B cell (primary cell): ENCODE measurements around the gene FABP3. TPM values are rescaled to one million over a fixed set of nuclear protein-coding genes. Genes with fewer than 3 reads are reported as not detected.

Experiments
- ATAC-seq: fragments of 200-7000 bp; cut with Tn5 transposase; one replicate; pipeline ENCODE4 v1.10.0; 2021; ENCODE audit warnings: low read depth, mild to moderate bottlenecking, moderate number of reproducible peaks, moderate library complexity
- CTCF ChIA-PET: fragments of 350-600 bp; sonication (Branson Sonifier 250); formaldehyde crosslinking; loops from one replicate; lab custom pipeline; 2021; ENCODE audit warnings: antibody characterized with exemption, inconsistent platforms; lab: Charles Lee
- POLR2A ChIA-PET: fragments of 350-600 bp; sonication (Branson Sonifier 250); formaldehyde crosslinking; loops from one replicate; lab custom pipeline; 2021; ENCODE audit warnings: antibody characterized with exemption; lab: Charles Lee
- DNase-seq: peaks from one replicate; pipeline ENCODE4 v3.0.0; 2013
- H2AFZ ChIP-seq: 2 replicates; pipeline ENCODE4 v1.6.1; 2012; ENCODE audit warnings: mild to moderate bottlenecking, low read depth, low read length; ENCODE audit not compliant: insufficient read depth, poor library complexity, severe bottlenecking
- H3K27ac ChIP-seq, 2 donors: 1 replicate in 1 of 2; 2 replicates in 1 of 2; pipeline ENCODE4 v1.5.1; 2012 to 2013; ENCODE audit warnings: low read length in 2 of 2, mild to moderate bottlenecking in 2 of 2, moderate library complexity in 1 of 2
- H3K27me3 ChIP-seq, 4 experiments: fragments of 200-600 bp in 1 of 4; sonication (generic) in 1 of 4; replicated peaks in 1 of 4; 1 replicate in 2 of 4; 2 replicates in 2 of 4; pipeline versions ENCODE4 v1.6.1 to v1.7.0; 2013 to 2016; ENCODE audit warnings: low read length in 3 of 4, mild to moderate bottlenecking in 2 of 4, mixed read lengths in 1 of 4, moderate library complexity in 1 of 4; ENCODE audit not compliant: insufficient read depth in 4 of 4, control insufficient read depth in 3 of 4; ENCODE audit errors: control extremely low read depth in 1 of 4
- H3K36me3 ChIP-seq, 2 experiments: replicated peaks in 1 of 2; 1 replicate in 1 of 2; 2 replicates in 1 of 2; pipeline versions ENCODE4 v1.6.1 to v1.7.1; 2013; ENCODE audit warnings: low read length in 1 of 2; ENCODE audit not compliant: insufficient read depth in 2 of 2, control insufficient read depth in 1 of 2; ENCODE audit errors: control extremely low read depth in 1 of 2, extremely low read depth in 1 of 2
- H3K4me1 ChIP-seq, 2 donors: fragments of 200-600 bp in 1 of 2; sonication (generic) in 1 of 2; 1 replicate in 1 of 2; 2 replicates in 1 of 2; pipeline versions ENCODE4 v1.5.1 to v1.6.1; 2013 to 2017; ENCODE audit warnings: low read length in 2 of 2; ENCODE audit not compliant: control insufficient read depth in 2 of 2, insufficient read depth in 2 of 2
- H3K4me2 ChIP-seq: replicated peaks from 2 replicates; pipeline ENCODE3; 2012; ENCODE audit warnings: mild to moderate bottlenecking, low read depth, low read length; ENCODE audit not compliant: poor library complexity, severe bottlenecking
- H3K4me3 ChIP-seq, 5 experiments: fragments of 200-600 bp in 1 of 5; sonication (generic) in 1 of 5; 1 replicate in 3 of 5; 2 replicates in 2 of 5; pipeline versions ENCODE4 v1.5.1 to v1.7.0; 2011 to 2016; ENCODE audit warnings: low read length in 4 of 5, mild to moderate bottlenecking in 4 of 5, low read depth in 2 of 5, control low read depth in 1 of 5, moderate library complexity in 1 of 5; ENCODE audit not compliant: insufficient read depth in 1 of 5; ENCODE audit errors: control extremely low read depth in 1 of 5, extremely low read depth in 1 of 5
- H3K79me2 ChIP-seq: fragments of 200-600 bp; sonication (generic); one replicate; pipeline ENCODE4 v1.6.0; 2016; ENCODE audit warnings: low read length; ENCODE audit not compliant: control insufficient read depth, insufficient read depth
- H3K9ac ChIP-seq: fragments of 200-600 bp; sonication (generic); 2 replicates; pipeline ENCODE4 v1.6.1; 2017; ENCODE audit warnings: mild to moderate bottlenecking, low read length, moderate library complexity
- H3K9me3 ChIP-seq, 3 donors: one replicate each; pipeline versions ENCODE4 v1.6.1 to v1.7.1; 2013; ENCODE audit warnings: low read length in 2 of 3; ENCODE audit not compliant: control insufficient read depth in 2 of 3, insufficient read depth in 1 of 3; ENCODE audit errors: control extremely low read depth in 1 of 3
- H4K20me1 ChIP-seq: 2 replicates; pipeline ENCODE4 v1.6.0; 2012; ENCODE audit warnings: mild to moderate bottlenecking, low read length; ENCODE audit not compliant: insufficient read depth, control insufficient read depth, poor library complexity, severe bottlenecking
- H3K27ac Mint-ChIP-seq: one replicate; pipeline ENCODE4 v1.8.0; 2021; ENCODE audit warnings: mixed read lengths
- H3K27me3 Mint-ChIP-seq: one replicate; pipeline ENCODE4 v1.8.0; 2021; ENCODE audit warnings: mixed read lengths
- H3K4me1 Mint-ChIP-seq: one replicate; pipeline ENCODE4 v1.8.0; 2021; ENCODE audit warnings: mixed read lengths
- H3K4me3 Mint-ChIP-seq: one replicate; pipeline ENCODE4 v1.8.0; 2021; ENCODE audit warnings: mixed read lengths
- H3K9me3 Mint-ChIP-seq: one replicate; pipeline ENCODE4 v1.8.0; 2022; ENCODE audit warnings: mixed read lengths; ENCODE audit not compliant: insufficient read depth
- EZH2 ChIP-seq: IDR thresholded peaks from 2 replicates; pipeline ENCODE4 v1.6.1; 2012; ENCODE audit warnings: borderline replicate concordance, low read depth, mild to moderate bottlenecking, moderate library complexity, low read length; ENCODE audit not compliant: insufficient read depth, poor library complexity, severe bottlenecking
- WGBS: methylation state at CpG from one replicate; pipeline ENCODE4 v1.1.5; 2013; ENCODE audit warnings: missing lambda C conversion rate; ENCODE audit not compliant: insufficient coverage; 5-methylcytosine and 5-hydroxymethylcytosine counted together
- intact Hi-C: fragments of 100-400 bp; cut with micrococcal nuclease; formaldehyde crosslinking; loops from one replicate; pipeline ENCODE4 v1.10.0; 2022
- polyA plus RNA-seq: library from polyadenylated mRNA; depleted of rRNA; stranded (reverse); fragments of >200 nt; gene quantifications from 2 replicates; pipeline ENCODE4 v1.2.3, GENCODE V29; 2012
- total RNA-seq, 2 donors: library from RNA; stranded (reverse); fragments of 120-200 nt in 1 of 2; gene quantifications; 1 replicate in 1 of 2; 2 replicates in 1 of 2; pipeline versions ENCODE4 v1.2.3 to v1.2.4, GENCODE V29; 2013 to 2022
- TF ChIP-seq, protein P1 (sequence below): fragments of 200-600 bp; IDR thresholded peaks from one replicate; pipeline ENCODE4 v1.8.0; 2022; ENCODE audit warnings: antibody characterized with exemption, mild to moderate bottlenecking

Gene FABP3
- total and polyA plus RNA-seq, 2 donors (not counting 1 experiment from before 2014, with no cell fraction given), result not detected

DNA sequence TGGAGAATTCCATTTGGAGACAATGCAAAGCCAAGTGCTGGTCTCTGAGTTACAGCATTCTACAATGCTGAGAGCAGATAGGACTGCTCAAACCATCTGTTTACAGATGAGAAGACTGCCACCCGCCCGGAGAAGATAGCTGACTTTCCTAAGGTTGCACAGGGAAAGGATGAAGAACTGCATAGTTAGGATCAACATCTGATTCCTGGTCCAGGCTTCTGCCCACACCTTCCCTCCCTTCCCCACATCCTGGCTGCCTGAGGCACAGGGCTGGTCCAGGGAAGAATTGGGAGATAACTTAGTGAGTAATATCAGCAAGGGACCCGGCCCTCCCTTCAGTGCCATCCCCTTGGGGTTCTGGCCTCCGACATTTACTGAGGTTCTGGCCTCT is 42.1 kb upstream of the FABP3 start:
- Histone ChIP-seq H3K36me3 (no peaks in the 10 kb centered on the region), H3K27ac (no peak overlapping the region), H3K4me1 (peaks cover 17 to 18% of the 10 kb centered on the region in 2 donors), H3K27me3 (peaks cover 0 to 52% (median 22%) of the 10 kb centered on the region in 4 experiments), H3K9ac (no peak overlapping the region), H3K9me3 (peaks cover 0 to 10% (median 0%) of the 10 kb centered on the region in 3 donors), H3K79me2 (no peaks in the 10 kb centered on the region), H2AFZ (no peak overlapping the region), H3K4me2 (no peak overlapping the region), H4K20me1 (no peaks in the 10 kb centered on the region), H3K4me3 (no peak overlapping the region)
- no peak for DNase-seq
- Mint-ChIP-seq H3K4me1 (peaks cover 12% of the 10 kb centered on the region), H3K27ac (no peak overlapping the region), H3K4me3 (peak overlapping the region; percentile 35), H3K27me3 (peaks cover 54% of the 10 kb centered on the region), H3K9me3 (no peaks in the 10 kb centered on the region)
- no peak for ATAC-seq
- ChIA-PET CTCF (no interaction called here), POLR2A (interaction anchor here (0.6 kb wide), 1 partner anchor 42 kb away, joined by 3 read pairs; no protein-coding TSS in a partner anchor)
- TF ChIP-seq, protein P1, sequence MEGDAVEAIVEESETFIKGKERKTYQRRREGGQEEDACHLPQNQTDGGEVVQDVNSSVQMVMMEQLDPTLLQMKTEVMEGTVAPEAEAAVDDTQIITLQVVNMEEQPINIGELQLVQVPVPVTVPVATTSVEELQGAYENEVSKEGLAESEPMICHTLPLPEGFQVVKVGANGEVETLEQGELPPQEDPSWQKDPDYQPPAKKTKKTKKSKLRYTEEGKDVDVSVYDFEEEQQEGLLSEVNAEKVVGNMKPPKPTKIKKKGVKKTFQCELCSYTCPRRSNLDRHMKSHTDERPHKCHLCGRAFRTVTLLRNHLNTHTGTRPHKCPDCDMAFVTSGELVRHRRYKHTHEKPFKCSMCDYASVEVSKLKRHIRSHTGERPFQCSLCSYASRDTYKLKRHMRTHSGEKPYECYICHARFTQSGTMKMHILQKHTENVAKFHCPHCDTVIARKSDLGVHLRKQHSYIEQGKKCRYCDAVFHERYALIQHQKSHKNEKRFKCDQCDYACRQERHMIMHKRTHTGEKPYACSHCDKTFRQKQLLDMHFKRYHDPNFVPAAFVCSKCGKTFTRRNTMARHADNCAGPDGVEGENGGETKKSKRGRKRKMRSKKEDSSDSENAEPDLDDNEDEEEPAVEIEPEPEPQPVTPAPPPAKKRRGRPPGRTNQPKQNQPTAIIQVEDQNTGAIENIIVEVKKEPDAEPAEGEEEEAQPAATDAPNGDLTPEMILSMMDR, result no peak
- no peak for TF ChIP-seq EZH2
- intact Hi-C loops, result no loop called here
- 93% methylated on average over 4 of the region's 4 CpGs for WGBS

GRCh38 chr1:31413405-31414001 is 40.6 kb upstream of the FABP3 start:
- Mint-ChIP-seq H3K27ac (no peak overlapping the region), H3K27me3 (peaks cover 62% of the 10 kb centered on the region)
- WGBS, result under 1% methylated on average over 54 of the region's 54 CpGs

More at GRCh38 chr1:31413405-31414001, 40.6 kb upstream of the FABP3 start:
- peaks cover 0 to 10% (median 0%) of the 10 kb centered on the region in 3 donors for H3K9me3 ChIP-seq
- peak overlapping the region; percentile 100 for H3K4me2 ChIP-seq
- no peak overlapping the region for H3K27ac ChIP-seq
- TF ChIP-seq, protein P1, result no peak
- no peak for TF ChIP-seq EZH2
- H3K4me1 ChIP-seq, result peaks cover 17 to 18% of the 10 kb centered on the region in 2 donors
- ChIA-PET CTCF (no interaction called here), POLR2A (no interaction called here)
- H3K9me3 Mint-ChIP-seq, result no peaks in the 10 kb centered on the region
- no peaks in the 10 kb centered on the region for H3K79me2 ChIP-seq
- peaks cover 12% of the 10 kb centered on the region for H3K4me1 Mint-ChIP-seq
- DNase-seq (peak; percentile 55), ATAC-seq (peak; percentile 53)
- no peaks in the 10 kb centered on the region for H3K36me3 ChIP-seq
- no peaks in the 10 kb centered on the region for H4K20me1 ChIP-seq
- peaks cover 0 to 61% (median 22%) of the 10 kb centered on the region in 4 experiments for H3K27me3 ChIP-seq
- peak overlapping the region; percentile 89 for H3K4me3 Mint-ChIP-seq
- peak overlapping the region; percentile 14 to 86 (median 57) for H3K4me3 ChIP-seq
- intact Hi-C loops, result loop anchor here (2.0 kb wide), 1 partner anchor 19 kb away; no protein-coding TSS in a partner anchor
- H3K9ac ChIP-seq, result peak overlapping the region; percentile 71
- peak overlapping the region; percentile 87 for H2AFZ ChIP-seq
